Activated effector memory CD4-positive, alpha-beta T cell treated with anti-CD3 and anti-CD28 coated beads, Interleukin-2, amount 50 U/mL, for 16 hours (primary cell): Measurements from ENCODE around the gene PLEKHA1.
A peak's percentile ranks its signal among the peaks of the same experiment; 100 is the strongest.

Source experiments
- DNase-seq: peaks from one replicate; pipeline ENCODE4 v3.0.0-alpha.2; 2020

PLEKHA1 gene

DNA sequence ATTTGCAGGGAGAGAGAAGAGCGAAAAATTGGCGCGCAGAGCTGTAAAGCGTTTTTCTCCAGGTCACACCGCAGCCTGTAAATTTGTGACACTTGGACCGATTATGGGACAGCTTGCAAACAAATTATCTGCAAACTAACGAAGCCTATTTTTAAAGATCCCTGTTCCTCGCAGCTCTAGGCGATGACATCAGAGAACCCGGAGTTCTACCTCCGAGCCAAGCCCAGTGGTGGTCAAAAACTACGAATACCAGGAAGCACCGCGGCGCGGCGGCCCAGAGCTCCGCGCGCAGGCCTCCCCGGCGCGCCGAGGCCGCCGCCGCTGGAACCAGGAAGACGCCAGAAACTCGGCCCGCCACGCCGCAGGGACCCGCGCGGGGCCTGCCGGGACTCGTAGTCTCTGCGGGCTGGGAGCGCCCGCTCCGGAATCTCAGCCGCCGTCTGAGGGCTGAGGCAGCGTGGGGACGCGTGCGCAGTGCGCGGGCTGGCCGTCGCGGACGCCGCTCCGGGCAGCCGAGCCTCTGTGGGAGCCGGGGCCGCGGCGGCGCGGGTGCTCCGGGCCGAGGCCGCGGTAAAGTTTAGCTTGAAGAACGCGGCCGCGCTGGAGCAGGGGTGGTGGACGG lies at the start of gene PLEKHA1:
PLEKHA1 (plus strand) TSS at position 472 of the 622 bp plus-strand sequence. CDS start 18,493 bp downstream, outside the sequence.
- DNase-seq, result peak; percentile 97

DNA sequence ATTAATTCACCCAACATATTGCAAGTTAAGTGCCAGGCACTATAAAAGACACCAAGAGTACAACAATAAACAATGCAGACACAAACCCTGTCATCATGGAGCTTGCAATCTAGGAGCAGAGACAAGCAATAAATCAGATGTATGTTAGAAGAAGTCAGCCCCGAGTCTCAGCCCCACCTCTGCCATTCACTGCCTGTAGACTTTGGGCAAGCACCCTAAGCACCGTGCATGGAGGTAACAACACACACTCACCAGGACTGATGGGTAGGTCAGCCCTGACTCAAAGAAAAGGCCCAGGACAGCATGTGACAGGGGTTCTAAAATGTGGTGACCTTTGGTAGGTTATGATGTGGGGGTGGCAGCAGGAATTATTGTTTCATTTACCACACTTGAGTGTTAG lies 49.3 kb upstream of the PLEKHA1 start:
- no peak for DNase-seq

DNA sequence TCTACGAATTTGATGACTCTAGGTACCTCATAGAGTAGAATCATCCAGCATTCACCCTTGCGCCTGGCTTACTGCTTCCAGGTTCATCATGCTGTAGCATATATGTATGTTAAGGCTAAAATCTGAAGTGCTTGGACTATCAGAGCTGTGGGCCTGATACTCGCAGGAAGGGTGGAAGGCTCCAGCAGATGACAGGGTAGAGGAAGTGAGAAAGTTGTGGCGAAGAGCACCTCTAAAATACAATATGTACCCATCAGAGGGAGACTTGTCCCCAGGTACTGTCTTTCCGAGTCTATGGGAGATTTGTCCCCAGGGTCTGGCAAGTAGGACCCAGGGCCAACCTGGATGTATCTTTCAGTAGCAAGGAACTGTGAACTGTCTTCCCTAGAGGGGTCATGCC lies 48.1 kb upstream of the PLEKHA1 start:
- DNase-seq, result no peak

DNA sequence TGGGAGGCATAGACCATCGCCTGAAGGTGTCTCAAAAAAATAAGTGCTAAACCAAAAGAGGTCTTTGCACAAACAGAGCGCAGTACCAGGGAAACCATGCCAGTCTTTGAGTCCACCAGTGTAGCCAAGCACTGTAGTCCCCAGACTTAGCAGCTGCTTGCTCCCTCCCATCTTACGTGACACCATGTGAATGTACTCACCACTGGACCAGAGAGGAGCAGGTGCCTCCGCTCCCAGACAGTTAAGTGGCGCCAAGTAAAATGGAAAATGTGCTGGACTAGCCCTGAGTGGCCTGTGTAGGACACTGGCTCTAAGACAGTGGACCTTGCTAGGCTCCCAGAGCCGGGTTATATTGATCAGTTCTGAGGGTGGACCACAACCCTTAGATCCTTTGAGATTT lies 47.7 kb upstream of the PLEKHA1 start:
- DNase-seq, result no peak

DNA sequence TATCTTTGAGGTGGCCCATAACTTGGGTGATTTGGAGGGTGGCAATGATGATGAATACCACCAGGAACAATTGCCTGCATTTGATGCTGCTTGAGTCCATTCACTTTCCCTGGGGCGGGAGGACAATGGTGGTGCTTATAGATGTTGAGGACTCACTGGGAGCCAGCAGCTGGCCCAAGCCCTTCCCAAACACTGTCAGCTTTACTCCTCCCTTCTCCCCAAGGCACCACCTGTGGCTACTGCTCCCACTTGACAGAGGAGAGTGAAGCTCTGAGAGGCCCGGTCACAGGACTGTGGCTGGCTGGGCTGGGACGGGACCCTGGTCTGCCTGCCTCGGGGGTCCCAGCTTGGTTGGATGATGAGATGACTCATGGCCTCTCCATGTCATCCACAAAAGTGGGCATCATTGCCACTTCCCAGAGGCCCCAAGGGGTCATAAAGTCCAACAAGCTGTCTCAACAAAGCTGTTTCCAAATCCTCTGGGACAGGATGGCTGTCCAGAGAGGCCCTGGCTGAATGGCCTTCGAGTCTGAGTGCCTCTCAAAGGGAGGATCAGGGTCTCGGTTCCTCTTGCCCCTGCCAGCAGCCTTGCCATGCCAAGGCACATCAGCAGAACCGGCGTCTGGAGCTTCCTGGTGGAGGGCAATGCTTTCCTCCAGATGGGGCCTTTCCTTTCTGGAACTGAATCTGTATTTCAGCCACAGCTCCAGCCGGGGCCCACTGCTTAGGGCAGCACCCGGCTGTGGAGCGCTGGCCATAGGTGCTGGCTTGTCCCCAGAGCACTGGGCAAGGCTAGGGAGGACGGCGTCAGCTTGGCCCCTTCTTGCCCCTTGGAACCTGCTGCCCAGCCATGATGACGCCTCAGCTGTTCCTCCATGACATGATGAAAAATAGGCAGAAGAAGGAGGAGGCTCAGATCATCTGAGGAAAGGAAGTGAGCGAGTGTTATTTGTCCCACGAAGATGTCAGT lies 47.0 kb upstream of the PLEKHA1 start:
- no peak for DNase-seq

DNA sequence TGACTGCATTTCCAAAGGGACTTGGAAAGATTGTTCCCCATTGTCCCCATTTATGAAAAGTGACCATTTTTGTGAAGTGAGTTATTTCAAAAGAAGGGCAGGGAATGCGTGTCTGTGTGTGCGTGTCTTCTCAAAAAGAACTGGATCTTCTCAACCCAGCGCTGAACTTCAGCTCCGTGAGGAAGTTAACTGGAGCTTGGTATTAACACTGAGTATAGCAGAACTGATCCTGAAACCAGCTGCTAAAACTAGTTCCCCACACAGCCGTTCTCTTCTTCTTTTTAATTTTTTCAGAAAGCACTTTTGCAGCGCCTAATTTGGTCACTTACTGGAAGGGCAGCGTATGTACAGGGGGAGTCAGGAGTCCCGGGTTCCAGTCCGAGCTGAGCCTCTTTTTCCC lies 45.8 kb upstream of the PLEKHA1 start:
- no peak for DNase-seq

DNA sequence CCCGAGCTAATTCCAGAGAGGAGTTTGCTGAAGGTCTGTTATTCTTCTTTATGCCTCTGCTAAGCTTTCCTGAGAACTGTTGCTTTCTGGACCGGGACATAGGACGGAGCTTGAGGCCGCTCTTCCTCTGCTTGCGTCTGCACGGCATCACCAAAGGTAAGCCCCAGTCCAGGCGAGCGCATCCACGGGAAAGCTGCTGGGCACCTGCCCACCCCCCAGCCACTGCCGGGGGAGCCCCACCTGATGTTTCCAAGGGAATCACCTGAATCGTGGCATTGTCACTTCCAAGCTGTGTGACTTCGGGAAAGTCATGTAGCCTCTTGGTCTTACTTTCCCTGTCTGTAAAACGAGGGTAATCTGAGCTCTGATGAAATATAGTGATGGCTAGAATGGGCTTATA lies 45.1 kb upstream of the PLEKHA1 start:
- no peak for DNase-seq

DNA sequence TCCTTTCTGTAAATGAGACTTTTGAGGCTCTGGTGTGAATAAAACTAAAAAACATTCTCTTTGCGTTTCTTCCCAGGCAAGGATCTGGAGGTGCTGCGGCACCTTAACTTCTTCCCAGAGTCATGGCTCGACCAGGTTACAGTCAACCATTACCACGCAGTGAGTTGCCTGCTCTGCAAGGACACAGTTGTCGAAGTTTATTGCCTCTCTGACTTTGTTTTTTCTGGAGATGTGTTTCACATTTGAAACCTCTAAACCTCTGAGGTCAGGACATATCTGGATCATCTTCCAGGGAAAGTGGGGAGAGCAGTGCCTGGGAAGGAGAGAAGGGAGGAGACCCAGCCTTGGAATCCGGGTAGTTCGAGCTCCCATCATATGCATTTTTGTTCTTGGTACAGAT lies 43.4 kb upstream of the PLEKHA1 start:
- no peak for DNase-seq

DNA sequence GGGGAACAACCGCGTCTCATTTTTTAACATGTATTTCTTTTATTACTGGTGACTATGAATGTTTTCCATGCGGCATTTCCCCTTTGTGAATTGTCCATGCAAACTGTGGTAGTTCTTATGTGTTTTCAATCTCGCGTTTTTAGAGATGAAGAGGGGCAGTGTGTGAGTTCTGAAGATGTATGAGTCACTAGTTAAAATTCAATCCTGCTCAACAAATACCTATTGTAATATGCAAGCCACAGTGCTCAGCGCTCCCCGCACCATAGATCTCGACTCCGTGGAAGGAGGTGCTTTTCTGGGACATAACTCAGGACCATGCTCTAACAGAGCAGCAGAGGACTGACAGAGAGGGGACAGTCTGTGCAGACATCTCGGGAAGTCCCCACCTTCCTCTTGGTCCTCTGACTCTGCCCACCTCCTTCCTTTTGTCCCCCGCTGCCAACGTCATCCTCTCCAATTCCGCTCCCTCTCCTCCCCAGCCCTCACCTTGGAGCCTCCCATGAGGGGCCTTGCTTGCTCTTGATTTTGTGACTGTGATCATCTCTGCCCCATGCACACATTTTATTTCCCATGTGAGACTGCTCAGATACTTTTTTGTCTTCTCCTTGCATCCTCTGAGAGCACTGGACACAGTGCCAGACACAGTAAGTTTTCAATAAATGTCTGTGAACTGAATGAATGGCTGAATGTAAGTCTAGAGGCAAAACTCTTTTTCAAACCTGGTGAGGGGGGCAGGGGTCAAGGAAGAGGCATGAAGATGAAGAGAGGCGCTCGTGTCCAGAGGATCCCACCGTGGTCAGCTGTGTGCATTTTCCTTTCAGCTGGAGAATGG lies 42.7 kb upstream of the PLEKHA1 start:
- no peak for DNase-seq

DNA sequence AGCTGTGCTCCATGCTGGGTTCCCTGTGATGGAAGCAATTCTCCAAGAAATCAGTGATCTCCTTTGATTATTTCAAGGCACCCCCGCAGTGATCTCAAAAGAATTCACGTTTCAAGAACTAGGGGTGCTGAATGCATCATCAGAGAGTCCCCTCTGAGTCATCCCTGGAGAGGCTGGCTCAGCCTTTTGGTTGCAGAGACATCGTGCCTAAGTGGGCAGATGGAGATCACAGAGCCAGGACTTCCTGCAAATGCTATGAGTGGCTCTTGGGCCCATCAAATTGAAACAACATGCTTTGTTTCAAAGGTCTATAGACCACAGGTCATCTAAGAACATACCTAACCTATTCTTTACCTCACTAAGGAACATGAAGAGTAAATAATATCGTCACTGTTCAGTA lies 41.5 kb upstream of the PLEKHA1 start:
- no peak for DNase-seq

DNA sequence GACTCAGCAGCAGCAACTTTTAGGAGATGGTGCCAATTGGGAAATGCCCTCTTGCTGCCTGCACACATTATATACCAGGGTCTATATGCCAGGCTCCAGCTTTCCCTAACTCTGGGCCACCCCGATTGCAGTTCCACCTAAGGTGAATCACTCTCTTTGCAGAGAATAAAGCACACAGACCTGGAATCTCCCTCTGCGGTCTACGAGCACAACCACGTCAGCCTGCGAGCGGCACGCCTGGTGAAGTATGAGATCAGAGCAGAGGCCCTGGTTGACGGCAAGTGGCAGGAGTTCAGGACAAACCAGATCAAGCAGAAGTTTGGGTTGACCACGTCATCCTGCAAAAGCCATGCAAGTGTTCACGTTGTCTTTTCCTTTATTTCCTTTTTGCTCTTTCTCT lies 38.2 kb upstream of the PLEKHA1 start:
- no peak for DNase-seq

DNA sequence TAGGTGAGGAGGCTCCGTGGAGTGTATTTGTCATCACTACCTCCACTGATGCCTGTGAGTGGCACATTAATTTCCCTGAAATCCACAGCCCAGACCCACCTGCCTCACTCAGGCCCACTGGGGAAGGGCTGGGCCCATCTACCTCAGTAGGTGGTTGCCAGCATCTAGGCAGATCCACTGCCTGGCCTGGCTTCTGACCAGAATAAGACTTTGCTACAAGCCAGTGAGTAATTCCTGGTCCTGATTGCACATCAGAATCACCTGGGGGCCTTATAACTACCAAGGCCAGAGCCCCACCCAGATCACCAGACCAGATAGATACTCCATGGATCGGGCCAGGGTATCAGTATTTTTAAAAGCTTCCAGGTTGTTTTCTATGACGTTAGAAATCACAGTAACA lies 37.5 kb upstream of the PLEKHA1 start:
- no peak for DNase-seq

DNA sequence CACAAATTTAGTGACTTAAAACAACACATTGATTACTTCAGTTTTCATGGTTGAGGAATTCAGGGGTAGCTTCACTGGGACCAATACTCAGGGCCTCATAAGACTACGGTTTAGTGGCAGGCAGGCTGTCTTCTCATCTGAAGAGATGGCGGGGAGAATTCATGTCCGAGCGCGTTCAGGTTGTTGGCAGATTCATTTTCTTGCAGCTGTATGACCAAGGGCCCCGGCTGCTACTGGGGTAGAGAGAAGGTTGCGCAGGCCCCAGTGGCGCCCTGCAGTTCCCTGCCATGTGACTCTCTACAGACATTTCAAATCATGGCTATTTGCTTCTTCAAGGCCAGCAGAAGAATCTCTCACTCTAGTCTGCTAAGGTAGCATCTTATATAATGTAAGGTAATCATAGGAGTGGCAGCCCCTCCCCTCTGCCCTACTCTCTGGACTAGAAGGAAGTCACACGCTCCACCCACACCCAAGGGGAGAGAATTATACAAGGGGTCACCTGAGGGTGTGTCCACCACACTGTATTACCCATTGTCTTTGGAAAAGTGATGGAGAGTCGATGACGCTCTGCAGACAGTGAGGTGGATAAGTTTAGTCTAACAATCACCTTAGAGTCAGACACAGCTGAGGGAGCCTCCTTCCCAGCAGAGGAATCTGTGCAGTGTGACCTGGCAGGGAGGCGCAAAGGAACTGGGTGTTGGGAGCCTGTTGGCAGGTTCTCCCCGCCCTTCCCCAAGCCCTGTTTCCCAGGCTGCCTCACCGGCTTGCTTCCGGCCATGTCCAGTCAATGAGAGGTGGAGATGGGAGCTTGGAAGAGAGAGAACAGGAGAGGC lies 35.7 kb upstream of the PLEKHA1 start:
- no peak for DNase-seq

DNA sequence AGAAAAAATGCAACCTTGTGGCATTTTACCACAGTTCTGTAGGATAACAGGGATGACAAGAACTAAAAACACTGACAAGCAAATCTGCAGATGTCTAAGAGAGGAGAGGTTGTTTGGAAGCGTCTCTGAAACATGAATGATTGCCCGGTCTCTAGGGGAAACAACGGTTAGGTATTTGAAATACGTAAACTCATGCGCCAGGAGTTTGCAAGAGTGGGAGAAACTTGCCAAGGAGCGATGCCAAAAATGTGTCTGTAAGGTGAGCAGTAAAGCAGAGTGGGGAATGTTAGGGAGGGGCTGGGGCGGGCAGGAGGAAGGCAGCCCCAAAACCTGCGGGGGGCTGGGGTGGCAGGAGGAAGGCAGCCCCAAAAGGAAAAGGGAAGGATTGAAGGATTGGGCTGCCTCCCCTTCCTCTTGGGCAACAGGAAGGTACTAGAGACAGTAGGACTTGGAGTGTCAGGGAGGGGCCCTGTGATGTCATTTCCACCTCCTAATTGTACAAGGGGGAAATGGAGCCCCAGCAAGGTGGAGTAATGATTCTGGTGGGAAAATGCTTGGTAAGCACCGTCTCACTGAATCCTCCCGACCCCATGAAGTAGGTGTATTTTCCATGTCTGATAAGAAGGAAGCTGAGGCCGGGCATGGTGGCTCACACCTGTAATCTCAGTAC lies 33.2 kb upstream of the PLEKHA1 start:
- DNase-seq, result no peak

DNA sequence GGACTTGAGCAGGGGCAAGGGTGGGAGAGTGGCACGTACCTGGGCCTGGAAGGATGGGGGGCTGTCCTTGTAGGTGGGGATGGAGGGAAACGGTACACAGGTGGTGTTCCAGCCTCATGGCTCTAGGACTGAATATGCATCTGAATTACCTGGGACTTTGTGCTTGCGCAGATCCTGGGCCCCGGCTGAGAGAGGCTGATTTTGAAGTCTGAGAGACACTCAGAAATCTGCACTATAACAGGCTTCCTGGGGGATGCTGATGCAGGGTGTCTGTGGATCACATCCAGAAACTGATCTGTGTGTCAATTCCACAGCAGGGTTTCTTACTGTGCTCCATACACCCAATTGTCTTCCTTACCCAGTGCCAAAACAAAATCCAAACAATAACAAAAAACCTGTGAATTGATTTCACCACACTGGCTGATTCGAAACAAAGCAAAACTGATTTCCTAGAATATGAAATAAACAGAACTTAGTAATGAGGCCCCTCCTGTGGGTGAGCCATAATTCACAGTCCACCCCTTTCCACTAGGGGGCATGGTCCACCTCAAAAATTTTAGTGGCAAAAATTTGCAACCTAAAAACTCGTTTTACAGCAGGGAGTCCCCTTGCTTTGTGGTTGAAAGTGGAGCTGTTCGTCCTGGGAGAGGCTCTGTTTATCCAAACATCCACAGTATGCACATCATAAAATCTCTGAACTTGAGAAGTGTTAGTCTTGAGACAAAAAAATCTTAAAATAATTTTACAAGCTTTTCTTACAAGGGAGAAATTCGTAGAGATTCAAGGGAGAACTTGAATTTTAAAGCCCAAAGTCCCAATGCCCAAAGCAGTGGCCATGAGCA lies 32.0 kb upstream of the PLEKHA1 start:
- DNase-seq, result peak; percentile 80

DNA sequence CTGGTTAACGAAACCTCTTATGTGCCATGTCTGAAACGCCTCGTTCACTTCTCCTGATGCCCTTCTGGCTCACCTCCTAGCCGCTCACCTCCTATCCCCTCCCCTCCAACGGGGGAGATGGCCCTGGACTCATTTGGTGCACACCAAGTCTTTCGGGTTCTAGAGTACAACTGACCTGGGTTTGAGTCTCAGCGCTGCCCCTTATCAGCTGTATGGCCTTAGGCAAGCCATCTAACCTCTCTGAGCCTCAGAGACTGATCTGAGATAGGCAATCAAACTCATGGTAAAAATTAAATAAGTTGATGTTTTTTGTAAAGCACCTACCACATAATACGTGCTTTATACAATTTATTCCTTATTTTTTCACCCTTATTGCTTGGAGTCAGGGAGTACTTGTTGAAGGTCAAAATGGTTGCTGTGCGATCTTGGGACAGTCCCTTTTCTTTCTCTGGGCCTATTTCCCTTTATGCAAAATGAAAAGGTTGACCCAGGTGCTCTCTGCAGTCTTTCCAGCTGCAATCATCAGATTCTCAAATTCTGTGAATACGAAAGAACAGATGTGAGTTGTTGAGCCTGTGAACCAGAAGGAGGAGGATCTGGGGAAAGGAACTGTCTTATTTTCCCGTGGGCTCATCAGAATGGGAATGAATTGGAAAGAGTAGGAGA lies 31.2 kb upstream of the PLEKHA1 start:
- DNase-seq, result no peak

DNA sequence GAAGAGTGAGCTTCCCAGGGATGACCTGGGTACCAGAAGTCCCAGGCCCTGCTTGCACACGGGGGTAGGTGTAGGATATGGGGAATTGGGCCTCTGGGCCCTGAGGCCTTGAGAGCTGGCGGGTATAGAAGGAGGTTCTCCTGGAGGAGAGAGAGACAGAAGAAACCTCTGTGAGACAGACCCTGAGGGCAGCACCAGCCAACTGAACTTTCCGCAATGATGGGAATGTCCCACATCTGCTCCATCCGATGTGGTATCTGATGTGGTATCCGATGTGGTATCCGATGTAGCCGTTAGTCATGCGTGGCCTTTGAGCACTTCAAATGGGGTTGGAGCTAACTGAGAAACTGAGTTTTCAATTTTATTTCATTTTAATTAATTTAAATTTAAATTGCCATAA lies 30.6 kb upstream of the PLEKHA1 start:
- DNase-seq, result no peak

DNA sequence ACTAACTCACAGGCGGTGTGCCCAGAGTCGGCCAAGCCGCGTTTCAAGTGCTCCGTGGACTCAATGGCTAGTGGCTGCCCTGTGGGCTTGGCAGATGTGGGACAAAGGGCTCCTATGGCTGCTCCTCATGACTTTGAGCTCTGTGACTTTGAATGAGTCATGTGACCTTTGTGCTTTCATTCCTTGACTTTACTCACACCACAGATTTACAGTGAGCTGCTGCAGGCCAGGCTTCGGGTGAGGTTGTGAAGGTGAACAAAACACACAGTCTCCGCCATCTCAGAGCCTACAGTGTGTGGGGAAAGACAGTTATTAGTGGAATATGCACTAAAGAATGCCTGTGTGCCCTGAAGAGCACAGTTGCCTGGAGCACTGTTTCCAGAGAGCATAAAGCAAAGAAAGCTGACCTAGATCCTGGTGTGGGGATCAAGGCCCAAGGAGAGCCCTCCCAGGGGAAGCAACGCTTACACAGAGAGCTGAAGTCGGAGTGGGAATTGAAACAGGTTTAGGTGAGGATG lies 29.7 kb upstream of the PLEKHA1 start:
- no peak for DNase-seq

DNA sequence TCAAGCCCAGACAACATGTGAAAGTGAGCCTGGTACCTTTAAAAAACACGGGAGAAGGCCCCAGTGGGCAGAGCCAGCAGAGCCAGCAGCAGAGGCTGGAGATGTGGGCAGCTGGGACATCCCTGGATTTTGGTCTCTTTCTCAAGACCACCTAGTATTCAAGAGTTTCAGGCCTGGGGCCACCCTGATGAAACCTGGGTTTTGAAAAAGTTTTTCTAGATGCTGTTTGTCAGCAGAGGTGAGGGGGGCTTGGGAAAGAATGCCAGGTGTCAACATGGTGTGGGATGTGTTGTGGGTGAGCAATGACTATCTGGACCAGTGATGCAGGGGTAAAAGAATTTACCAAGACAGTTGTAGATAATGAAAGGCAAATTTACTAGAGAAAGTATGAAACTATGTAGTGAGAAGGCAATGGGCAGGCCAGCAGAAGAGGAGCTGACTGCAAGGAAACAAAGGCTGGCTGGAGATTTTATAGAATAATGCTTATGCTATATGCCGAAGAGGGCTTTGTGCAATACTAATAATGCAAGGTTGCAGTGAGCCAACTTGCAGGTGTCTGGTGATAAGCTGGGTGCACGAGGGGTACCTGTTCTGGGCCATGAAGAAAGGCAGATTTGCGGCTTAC lies 28.1 kb upstream of the PLEKHA1 start:
- DNase-seq, result no peak
